ENCODE measurements around the gene KCNG1. TPM values are rescaled to one million over a fixed set of nuclear protein-coding genes. Genes with fewer than 3 reads are reported as not detected.

Gene KCNG1
- total and polyA plus RNA-seq, 2 of the 13 experiments (the other 11 are each of a cell fraction or from before 2014, with no cell fraction given) = not detected

DNA sequence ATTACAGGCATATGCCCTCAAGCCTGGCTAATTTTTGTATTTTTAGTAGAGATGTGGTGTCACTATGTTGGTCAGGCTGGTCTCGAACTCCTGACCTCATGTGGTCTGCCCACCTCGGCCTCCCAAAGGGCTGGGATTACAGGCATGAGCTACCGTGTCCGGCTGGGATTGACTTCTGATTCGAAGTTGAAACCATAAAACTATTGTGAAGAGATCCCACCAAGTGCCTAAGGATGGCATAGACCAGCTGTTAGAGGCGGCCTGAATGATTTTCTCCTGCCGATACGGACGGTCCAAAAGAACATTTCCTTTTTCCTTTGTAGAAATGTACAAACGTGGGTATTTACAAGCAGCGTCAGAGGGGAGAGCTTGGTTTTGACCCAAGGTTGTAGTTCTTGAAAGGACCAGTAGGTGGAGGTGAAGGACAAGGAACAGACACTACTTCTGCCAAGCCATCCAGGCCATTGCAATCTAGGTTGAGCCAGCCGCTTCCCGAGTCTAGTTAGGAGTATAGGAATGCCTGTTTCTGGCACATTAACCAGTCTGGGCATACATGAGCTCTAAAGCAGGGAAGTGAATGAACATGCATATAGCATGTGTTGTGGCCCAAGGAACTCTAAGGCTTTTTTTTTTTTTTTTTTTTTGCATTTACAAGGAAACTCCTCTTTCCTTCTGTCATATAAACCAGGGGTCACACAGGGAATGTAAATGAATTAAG, 35.3 kb downstream of the KCNG1 start (continued):
- no peak for TF ChIP-seq SKI (IDR thresholded peaks at IDR 0.05; ENCODE audit: partially characterized antibody)
- no peak for TF ChIP-seq ZNF224 (CRISPR knock-in tag; IDR thresholded peaks at IDR 0.05)
- no peak for TF ChIP-seq ELF4 (CRISPR knock-in tag; IDR thresholded peaks at IDR 0.05; ENCODE audit: borderline replicate concordance)
- TF ChIP-seq ZEB1 (IDR thresholded peaks at IDR 0.05; ENCODE audit: insufficient replicate concordance, low read depth) = no peak
- no peak for TF ChIP-seq ZNF496 (CRISPR knock-in tag; IDR thresholded peaks at IDR 0.05; ENCODE audit: insufficient replicate concordance)
- TF ChIP-seq ZNF891 (CRISPR knock-in tag; IDR thresholded peaks at IDR 0.05) = no peak
- TF ChIP-seq, protein P1, sequence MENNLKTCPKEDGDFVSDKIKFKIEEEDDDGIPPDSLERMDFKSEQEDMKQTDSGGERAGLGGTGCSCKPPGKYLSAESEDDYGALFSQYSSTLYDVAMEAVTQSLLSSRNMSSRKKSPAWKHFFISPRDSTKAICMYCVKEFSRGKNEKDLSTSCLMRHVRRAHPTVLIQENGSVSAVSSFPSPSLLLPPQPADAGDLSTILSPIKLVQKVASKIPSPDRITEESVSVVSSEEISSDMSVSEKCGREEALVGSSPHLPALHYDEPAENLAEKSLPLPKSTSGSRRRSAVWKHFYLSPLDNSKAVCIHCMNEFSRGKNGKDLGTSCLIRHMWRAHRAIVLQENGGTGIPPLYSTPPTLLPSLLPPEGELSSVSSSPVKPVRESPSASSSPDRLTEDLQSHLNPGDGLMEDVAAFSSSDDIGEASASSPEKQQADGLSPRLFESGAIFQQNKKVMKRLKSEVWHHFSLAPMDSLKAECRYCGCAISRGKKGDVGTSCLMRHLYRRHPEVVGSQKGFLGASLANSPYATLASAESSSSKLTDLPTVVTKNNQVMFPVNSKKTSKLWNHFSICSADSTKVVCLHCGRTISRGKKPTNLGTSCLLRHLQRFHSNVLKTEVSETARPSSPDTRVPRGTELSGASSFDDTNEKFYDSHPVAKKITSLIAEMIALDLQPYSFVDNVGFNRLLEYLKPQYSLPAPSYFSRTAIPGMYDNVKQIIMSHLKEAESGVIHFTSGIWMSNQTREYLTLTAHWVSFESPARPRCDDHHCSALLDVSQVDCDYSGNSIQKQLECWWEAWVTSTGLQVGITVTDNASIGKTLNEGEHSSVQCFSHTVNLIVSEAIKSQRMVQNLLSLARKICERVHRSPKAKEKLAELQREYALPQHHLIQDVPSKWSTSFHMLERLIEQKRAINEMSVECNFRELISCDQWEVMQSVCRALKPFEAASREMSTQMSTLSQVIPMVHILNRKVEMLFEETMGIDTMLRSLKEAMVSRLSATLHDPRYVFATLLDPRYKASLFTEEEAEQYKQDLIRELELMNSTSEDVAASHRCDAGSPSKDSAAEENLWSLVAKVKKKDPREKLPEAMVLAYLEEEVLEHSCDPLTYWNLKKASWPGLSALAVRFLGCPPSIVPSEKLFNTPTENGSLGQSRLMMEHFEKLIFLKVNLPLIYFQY (CRISPR knock-in tag; IDR thresholded peaks at IDR 0.05; ENCODE audit: borderline replicate concordance) = 0 out of 2 replicates have a peak, but pooled peaks have one; percentile 19
- TF ChIP-seq ZNF510 (CRISPR knock-in tag; IDR thresholded peaks at IDR 0.05; ENCODE audit: low read depth) = no peak
- no peak for TF ChIP-seq PITX1 (CRISPR knock-in tag; IDR thresholded peaks at IDR 0.05)
- TF ChIP-seq CHD2 (IDR thresholded peaks at IDR 0.05; ENCODE audit: low read depth, low read length) = no peak
- no peak for TF ChIP-seq ISX (CRISPR knock-in tag; conservative IDR thresholded peaks at IDR 0.05)
- TF ChIP-seq ZZZ3 (CRISPR knock-in tag; IDR thresholded peaks at IDR 0.05; ENCODE audit: borderline replicate concordance) = no peak
- TF ChIP-seq NFE2L2 (IDR thresholded peaks at IDR 0.05; ENCODE audit: low read length) = no peak
- TF ChIP-seq, protein P2, sequence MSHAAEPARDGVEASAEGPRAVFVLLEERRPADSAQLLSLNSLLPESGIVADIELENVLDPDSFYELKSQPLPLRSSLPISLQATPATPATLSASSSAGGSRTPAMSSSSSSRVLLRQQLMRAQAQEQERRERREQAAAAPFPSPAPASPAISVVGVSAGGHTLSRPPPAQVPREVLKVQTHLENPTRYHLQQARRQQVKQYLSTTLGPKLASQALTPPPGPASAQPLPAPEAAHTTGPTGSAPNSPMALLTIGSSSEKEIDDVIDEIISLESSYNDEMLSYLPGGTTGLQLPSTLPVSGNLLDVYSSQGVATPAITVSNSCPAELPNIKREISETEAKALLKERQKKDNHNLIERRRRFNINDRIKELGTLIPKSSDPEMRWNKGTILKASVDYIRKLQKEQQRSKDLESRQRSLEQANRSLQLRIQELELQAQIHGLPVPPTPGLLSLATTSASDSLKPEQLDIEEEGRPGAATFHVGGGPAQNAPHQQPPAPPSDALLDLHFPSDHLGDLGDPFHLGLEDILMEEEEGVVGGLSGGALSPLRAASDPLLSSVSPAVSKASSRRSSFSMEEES (CRISPR knock-in tag; IDR thresholded peaks at IDR 0.05) = no peak
- TF ChIP-seq, protein P3, sequence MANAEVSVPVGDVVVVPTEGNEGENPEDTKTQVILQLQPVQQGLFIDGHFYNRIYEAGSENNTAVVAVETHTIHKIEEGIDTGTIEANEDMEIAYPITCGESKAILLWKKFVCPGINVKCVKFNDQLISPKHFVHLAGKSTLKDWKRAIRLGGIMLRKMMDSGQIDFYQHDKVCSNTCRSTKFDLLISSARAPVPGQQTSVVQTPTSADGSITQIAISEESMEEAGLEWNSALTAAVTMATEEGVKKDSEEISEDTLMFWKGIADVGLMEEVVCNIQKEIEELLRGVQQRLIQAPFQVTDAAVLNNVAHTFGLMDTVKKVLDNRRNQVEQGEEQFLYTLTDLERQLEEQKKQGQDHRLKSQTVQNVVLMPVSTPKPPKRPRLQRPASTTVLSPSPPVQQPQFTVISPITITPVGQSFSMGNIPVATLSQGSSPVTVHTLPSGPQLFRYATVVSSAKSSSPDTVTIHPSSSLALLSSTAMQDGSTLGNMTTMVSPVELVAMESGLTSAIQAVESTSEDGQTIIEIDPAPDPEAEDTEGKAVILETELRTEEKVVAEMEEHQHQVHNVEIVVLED (CRISPR knock-in tag; IDR thresholded peaks at IDR 0.05; ENCODE audit: borderline replicate concordance) = no peak
- TF ChIP-seq ZNF713 (CRISPR knock-in tag; IDR thresholded peaks at IDR 0.05) = no peak
- TF ChIP-seq, protein P4, sequence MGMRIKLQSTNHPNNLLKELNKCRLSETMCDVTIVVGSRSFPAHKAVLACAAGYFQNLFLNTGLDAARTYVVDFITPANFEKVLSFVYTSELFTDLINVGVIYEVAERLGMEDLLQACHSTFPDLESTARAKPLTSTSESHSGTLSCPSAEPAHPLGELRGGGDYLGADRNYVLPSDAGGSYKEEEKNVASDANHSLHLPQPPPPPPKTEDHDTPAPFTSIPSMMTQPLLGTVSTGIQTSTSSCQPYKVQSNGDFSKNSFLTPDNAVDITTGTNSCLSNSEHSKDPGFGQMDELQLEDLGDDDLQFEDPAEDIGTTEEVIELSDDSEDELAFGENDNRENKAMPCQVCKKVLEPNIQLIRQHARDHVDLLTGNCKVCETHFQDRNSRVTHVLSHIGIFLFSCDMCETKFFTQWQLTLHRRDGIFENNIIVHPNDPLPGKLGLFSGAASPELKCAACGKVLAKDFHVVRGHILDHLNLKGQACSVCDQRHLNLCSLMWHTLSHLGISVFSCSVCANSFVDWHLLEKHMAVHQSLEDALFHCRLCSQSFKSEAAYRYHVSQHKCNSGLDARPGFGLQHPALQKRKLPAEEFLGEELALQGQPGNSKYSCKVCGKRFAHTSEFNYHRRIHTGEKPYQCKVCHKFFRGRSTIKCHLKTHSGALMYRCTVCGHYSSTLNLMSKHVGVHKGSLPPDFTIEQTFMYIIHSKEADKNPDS (CRISPR knock-in tag; IDR thresholded peaks at IDR 0.05) = no peak
- TF ChIP-seq ZNF292 (CRISPR knock-in tag; IDR thresholded peaks at IDR 0.05; ENCODE audit: borderline replicate concordance, low read depth) = no peak
- TF ChIP-seq, protein P5, sequence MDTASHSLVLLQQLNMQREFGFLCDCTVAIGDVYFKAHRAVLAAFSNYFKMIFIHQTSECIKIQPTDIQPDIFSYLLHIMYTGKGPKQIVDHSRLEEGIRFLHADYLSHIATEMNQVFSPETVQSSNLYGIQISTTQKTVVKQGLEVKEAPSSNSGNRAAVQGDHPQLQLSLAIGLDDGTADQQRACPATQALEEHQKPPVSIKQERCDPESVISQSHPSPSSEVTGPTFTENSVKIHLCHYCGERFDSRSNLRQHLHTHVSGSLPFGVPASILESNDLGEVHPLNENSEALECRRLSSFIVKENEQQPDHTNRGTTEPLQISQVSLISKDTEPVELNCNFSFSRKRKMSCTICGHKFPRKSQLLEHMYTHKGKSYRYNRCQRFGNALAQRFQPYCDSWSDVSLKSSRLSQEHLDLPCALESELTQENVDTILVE (CRISPR knock-in tag; IDR thresholded peaks at IDR 0.05) = peak; percentile 52; the same call in 1 of the 2 replicates
